HG03045 (cell line): ENCODE data around the gene COMTD1.
A peak's percentile ranks its signal among the peaks of the same experiment; 100 is the strongest.
"Not testable (repeated sequence)": the region's sequence is repeated elsewhere in the genome, so short reads cannot be mapped to it uniquely, and the experiment has no call there.

Experiments used
- ATAC-seq: cut with Tn5 transposase; IDR thresholded peaks from one replicate; pipeline ENCODE4 v1.9.1; 2021; ENCODE audit warnings: mild to moderate bottlenecking, moderate library complexity; ENCODE audit not compliant: unreplicated experiment

The COMTD1 gene

GRCh38 chr10:75226095-75226494 is 9.7 kb downstream of the COMTD1 start:
- no peak for ATAC-seq

- ATAC-seq, result no peak
Observed at GRCh38 chr10:75223507-75223906, 12.2 kb downstream of the COMTD1 start.

DNA sequence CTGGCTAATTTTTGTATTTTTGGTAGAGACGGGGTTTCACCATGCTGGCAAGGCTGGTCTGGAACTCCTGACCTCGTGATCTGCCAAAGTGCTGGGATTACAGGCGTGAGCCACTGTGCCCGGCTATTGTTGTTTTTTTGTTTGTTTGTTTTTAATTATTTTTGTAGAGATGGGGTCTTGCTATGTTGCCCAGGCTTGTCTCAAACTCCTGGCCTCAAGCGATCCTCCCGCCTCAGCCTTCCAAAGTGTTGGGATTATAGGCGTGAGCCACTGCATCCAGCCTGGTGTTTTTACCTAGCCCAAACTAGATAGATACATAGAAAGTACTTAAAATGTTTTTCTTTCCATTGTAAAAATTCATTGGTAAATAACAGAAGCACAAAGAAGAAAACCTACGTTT is 14.3 kb downstream of the COMTD1 start:
- not testable (repeated sequence) for ATAC-seq

DNA sequence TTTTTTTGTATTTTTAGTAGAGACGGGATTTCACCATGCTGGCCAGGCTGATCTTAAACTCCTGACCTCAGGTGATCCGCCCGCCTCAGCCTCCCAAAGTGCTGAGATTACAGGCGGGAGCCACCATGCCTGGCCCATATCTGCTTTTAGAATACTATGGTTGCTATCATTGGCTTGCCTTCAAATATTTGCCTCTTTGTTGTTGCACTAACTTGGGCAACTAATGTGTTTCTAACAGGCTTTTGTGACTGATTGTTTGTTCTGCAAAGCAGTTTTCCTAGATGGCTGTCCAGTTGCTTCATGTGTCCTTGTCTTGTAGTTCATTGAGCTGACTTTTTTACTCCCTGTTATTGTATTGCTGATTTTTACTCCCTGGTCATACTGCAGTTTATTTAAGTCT is 15.5 kb downstream of the COMTD1 start:
- no peak for ATAC-seq

DNA sequence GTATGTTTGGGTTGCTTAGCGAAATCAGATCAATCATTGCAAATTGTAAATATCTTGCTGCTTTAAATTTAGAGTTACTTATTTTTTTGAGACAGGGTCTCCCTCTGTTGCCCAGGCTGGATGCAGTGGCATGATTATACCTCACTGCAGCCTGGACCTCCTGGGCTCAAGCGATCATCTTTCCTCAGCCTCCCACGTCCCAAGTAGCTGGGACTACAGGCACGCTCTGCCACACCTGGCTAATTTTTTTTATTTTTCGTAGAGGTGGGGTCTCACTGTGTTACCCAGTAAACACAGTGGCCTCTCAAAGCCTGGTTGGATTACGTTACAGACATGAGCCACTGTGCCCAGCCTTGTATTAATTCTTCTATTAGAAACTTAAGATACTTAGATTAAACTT is 23.4 kb downstream of the COMTD1 start:
- no peak for ATAC-seq

- ATAC-seq, result no peak
Observed at GRCh38 chr10:75211007-75211691, 24.6 kb downstream of the COMTD1 start.

DNA sequence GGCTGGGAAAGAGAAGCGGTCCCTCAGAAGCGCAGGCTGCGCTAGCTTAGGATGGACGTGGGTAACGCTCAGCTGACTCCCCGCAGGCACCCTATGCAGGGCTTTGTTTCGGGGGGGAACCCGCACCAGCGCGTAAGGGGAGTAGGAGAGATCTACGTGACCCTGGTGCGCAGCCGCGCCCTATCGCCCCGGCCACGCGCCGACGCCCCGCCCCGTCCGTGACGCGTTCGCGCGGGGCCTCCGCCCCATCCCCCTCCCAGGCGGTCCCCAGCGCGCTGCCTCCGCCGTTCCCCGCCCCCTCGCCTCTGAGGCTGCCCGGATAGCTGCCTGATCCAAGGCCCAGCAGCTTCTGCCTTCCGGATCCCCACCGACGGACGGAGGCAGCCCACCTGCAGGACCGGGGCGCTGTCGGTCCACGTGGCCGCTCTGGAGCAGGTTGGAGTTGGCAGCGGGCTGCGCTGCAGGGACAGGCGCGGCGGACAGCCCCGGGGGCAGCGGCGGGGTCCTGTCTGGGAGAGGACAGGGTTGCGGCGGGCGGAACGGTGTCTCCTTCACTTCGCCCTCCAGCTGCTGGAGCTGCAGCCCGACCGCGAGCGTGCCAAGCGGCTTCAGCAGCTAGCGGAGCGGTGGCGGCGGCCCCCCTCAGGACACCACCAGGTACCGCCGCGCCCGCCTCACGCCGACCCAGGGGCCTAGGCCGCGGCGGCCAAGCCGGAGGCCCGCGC is 25.3 kb downstream of the COMTD1 start, which contains the start of gene VDAC2:
TSS of gene VDAC2 (plus strand) at position 515 of the 725 bp plus-strand sequence. CDS start 363 bp downstream, outside the sequence.
- ATAC-seq, result peak; percentile 90

- ATAC-seq, result peak; percentile 66
Observed at GRCh38 chr10:75209921-75210281, 25.9 kb downstream of the COMTD1 start.

GRCh38 chr10:75209086-75209920 is 26.5 kb downstream of the COMTD1 start:
- ATAC-seq, result no peak

DNA sequence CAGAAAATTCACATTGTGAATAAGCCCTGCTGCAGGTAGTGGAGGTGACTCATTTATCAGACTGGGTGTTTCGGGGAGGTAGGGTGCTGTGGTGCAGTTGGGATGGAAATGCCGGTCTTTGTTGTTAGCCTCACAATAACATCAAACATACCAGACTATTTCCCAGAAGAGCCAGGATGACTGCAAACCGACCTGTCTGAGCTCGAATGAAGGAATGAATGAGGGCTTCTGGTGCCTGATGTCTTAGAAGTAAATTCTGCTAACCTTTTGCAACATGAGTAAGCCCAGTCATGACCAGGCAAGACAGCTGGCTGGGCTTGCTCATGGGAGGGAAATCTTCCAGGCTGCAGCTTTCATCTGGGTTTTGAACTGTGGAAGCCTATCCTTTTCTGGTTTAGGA is 27.6 kb downstream of the COMTD1 start:
- ATAC-seq, result no peak

DNA sequence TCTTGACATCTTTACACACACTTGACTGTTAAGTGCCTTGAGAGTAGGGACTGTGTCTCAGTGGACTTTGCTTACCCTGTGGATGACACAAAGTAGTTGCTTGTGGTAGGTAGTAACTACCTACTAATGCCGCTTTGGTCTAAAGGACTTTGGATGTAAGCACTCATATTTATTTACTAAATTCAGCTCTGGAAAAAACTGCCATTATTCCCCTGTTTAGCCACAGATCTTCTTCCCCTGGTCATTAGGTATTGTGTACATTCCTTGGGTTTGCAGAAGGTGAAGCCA is 28.0 kb downstream of the COMTD1 start:
- ATAC-seq, result no peak

GRCh38 chr10:75207079-75207856 is 28.5 kb downstream of the COMTD1 start:
- ATAC-seq, result no peak

GRCh38 chr10:75206638-75207037 is 29.1 kb downstream of the COMTD1 start:
- not testable (repeated sequence) for ATAC-seq

GRCh38 chr10:75205908-75206307 is 29.8 kb downstream of the COMTD1 start:
- no peak for ATAC-seq

GRCh38 chr10:75203724-75204123 is 32.0 kb downstream of the COMTD1 start:
- no peak for ATAC-seq

GRCh38 chr10:75203046-75203620 is 32.6 kb downstream of the COMTD1 start:
- not testable (repeated sequence) for ATAC-seq

DNA sequence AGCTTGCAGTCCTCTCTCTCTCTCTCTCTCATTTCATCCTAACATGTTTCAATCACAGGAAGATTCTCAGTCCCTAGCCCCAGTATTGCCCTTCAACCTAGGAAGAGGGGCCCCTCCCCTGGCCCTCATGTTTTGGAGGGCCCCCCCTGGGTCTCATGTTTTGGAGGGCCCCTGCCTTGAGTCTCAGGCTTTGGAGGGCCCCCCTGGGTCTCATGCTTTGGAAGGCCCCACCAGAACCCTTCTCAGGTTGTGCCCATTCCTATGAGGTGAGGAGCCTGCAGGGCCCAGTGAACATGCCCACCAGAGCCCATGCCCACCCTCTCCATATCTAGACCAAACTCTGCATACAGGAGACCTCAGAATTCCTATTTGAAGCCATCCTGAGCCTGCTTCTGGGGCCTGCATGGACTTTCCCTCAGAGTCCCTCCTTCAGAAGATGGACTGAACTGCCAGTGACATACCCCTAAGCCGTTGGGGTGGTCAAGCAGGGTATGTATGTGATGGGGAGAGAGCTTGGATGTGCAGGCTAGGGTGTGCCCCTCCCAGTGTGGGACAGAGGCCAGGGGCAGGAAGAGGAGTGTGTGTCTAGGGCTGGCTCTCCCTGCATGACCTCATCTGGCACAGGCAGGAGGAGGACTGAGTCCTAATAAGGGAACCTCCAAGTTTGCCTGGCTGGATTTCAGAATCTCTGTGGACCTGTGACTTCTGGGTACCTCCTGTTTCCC is 33.3 kb downstream of the COMTD1 start:
- no peak for ATAC-seq

GRCh38 chr10:75201793-75202307 is 33.9 kb downstream of the COMTD1 start:
- no peak for ATAC-seq

DNA sequence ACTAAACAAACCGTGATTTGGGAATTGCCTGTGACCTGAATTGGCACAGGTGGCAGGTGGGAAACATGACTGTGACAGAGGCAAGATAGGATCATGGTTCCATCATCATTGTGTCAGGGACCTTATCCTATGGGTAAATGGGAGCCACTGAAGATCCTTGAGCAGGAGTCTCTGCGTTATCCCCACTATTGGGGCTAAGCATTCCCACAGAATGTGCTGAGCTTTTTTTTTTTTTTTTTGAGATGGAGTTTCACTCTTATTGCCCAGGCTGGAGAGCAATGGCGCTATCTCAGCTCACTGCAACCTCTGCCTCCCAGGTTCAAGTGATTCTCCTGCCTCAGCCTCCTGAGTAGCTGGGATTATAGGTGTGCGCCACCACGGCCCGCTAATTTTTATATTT is 35.8 kb downstream of the COMTD1 start:
- ATAC-seq, result not testable (repeated sequence)

GRCh38 chr10:75197906-75198305 is 37.9 kb downstream of the COMTD1 start:
- no peak for ATAC-seq
